Naive B cell (primary cell): ENCODE data around the gene HARS2. TPM values are rescaled to one million over a fixed set of nuclear protein-coding genes. Genes with fewer than 3 reads are reported as not detected.
A peak's percentile ranks its signal among the peaks of the same experiment; 100 is the strongest.
"Not testable (repeated sequence)": the region's sequence is repeated elsewhere in the genome, so short reads cannot be mapped to it uniquely, and the experiment has no call there.

Experiments used
- ATAC-seq, 2 donors: fragments of 150-1000 bp; cut with Tn5 transposase; 2 replicates each; pipeline ENCODE4 v1.10.0; 2021; ENCODE audit warnings: low read depth in 2 of 2, mild to moderate bottlenecking in 2 of 2, moderate library complexity in 2 of 2
- DNase-seq: peaks from one replicate; pipeline ENCODE4 v3.0.0; 2022
- H3K27ac Mint-ChIP-seq, 6 donors: one replicate each; pipeline ENCODE4 v1.8.0; 2020 to 2022; ENCODE audit warnings: mild to moderate bottlenecking in 6 of 6, mixed read lengths in 6 of 6, moderate library complexity in 5 of 6, inconsistent platforms in 2 of 6
- H3K27me3 Mint-ChIP-seq, 3 donors: one replicate each; pipeline ENCODE4 v1.8.0; 2021 to 2022; ENCODE audit warnings: mixed read lengths in 3 of 3, mild to moderate bottlenecking in 1 of 3
- H3K36me3 Mint-ChIP-seq, 2 donors: one replicate each; pipeline ENCODE4 v1.8.0; 2020 to 2022; ENCODE audit warnings: mixed read lengths in 2 of 2, inconsistent platforms in 1 of 2, mild to moderate bottlenecking in 1 of 2
- H3K4me1 Mint-ChIP-seq, 3 donors: one replicate each; pipeline ENCODE4 v1.8.0; 2020 to 2022; ENCODE audit warnings: mixed read lengths in 3 of 3, inconsistent platforms in 1 of 3, mild to moderate bottlenecking in 1 of 3, moderate library complexity in 1 of 3
- H3K4me3 Mint-ChIP-seq, 8 donors: one replicate each; pipeline ENCODE4 v1.8.0; 2020 to 2022; ENCODE audit warnings: mild to moderate bottlenecking in 8 of 8, mixed read lengths in 8 of 8, moderate library complexity in 8 of 8, inconsistent platforms in 2 of 8
- H3K9me3 Mint-ChIP-seq, 7 donors: one replicate each; pipeline ENCODE4 v1.8.0; 2020 to 2022; ENCODE audit warnings: mixed read lengths in 7 of 7, mild to moderate bottlenecking in 5 of 7, inconsistent platforms in 2 of 7, moderate library complexity in 1 of 7
- polyA plus RNA-seq, 6 donors: library from polyadenylated mRNA; unstranded; fragments of 300-500 nt; fragmentation: Illumina TruSeq; gene quantifications; one replicate each; pipeline ENCODE4 v1.2.3, GENCODE V29; 2021; ENCODE audit warnings: low read depth in 6 of 6

Gene HARS2, protein sequence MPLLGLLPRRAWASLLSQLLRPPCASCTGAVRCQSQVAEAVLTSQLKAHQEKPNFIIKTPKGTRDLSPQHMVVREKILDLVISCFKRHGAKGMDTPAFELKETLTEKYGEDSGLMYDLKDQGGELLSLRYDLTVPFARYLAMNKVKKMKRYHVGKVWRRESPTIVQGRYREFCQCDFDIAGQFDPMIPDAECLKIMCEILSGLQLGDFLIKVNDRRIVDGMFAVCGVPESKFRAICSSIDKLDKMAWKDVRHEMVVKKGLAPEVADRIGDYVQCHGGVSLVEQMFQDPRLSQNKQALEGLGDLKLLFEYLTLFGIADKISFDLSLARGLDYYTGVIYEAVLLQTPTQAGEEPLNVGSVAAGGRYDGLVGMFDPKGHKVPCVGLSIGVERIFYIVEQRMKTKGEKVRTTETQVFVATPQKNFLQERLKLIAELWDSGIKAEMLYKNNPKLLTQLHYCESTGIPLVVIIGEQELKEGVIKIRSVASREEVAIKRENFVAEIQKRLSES
- 10 to 100 TPM; 12.2 to 26.2 (median 18.7) TPM for polyA plus RNA-seq

DNA sequence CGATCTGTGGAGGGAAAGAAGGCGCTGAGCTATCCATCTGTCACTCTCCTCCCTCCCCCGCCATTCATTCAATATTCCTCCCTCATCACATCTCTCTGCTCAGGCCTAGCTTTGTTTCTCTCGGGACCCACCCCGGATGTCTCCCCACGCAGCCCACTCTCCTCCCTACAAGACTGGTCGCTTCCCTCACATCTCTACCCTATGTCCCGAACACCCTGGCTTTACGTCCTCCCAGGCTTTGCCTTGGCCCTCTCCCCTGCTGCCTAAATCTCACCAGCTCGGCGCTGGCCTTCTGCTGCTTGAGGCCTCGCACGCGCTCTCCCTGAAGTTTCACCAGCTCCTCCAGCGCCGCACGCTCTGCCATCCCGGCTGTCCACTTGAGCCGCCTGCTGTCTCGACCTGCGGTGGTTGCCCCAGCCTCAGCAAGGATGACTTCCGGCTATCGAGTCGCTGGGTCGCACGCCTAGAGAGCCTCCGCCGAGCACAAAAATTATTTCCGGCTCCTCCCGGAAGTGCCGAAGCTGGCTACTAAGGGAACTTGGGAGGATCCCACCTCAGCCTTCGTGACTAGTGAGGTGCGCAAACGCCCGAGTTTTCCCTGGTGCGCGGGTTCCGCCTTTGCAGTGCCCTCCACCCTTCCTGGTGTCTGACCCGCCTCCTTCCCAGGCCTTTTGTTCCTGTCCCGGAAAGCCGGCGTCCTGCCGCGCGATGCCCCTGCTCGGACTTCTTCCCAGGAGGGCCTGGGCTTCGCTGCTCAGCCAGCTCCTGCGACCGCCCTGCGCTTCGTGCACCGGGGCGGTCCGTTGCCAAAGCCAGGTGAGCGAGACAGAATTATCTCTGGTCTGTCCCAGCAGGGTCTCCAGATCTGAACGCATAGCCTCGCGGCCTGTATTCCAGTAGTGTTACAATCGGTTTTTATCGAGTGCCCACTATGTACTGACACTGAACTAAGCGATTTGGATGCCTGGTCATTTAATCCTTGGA is at the start of gene HARS2, which contains the start of gene HARS1:
TSS of gene HARS2 (plus strand) at position 515 of the 984 bp plus-strand sequence. CDS start at position 709, 194 bp downstream.
TSS of gene HARS1 (minus strand) at position 430 of the 984 bp plus-strand sequence. CDS start at position 364, 66 bp downstream.
- Mint-ChIP-seq H3K36me3 (peaks cover 10% of the 10 kb centered on the region in 2 donors), H3K9me3 (no peaks in the 10 kb centered on the region), H3K27me3 (no peaks in the 10 kb centered on the region), H3K4me1 (peaks cover 23 to 49% (median 24%) of the 10 kb centered on the region in 3 donors), H3K4me3 (peak within 1 kb of the TSS; percentile 98 to 100 (median 99)), H3K27ac (peak within 1 kb of the TSS; percentile 97 to 99 (median 99))
- peak; percentile 98 to 99 for ATAC-seq
- DNase-seq: peak; percentile 78

DNA sequence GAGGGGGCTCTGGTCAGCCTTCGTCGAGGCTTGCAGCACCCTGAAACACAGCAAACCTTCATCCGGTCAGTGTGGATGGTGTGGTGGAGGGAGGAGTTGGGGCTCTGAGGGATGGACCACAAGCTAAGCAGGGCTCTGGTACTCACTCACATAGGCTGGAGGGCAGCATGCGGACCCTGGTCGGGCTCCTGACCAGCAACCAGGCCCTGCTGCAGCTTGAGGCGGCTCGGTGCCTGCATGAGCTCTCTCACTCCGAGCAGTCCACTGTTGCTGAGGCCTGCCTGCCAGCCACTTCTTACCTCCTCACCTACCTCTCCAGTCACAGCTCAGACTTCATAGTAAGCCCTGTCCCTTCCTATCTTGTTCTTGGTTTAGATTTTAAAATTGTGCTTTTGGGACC is 49.5 kb upstream of the HARS2 start:
- peaks cover 28 to 62% (median 60%) of the 10 kb centered on the region in 3 donors for H3K4me1 Mint-ChIP-seq
- no peaks in the 10 kb centered on the region for H3K9me3 Mint-ChIP-seq
- H3K4me3 Mint-ChIP-seq: peak overlapping the region in 2 of 8 donors; percentile 52 to 87
- H3K27me3 Mint-ChIP-seq: no peaks in the 10 kb centered on the region
- H3K27ac Mint-ChIP-seq: no peak overlapping the region
- peaks cover 0 to 8% of the 10 kb centered on the region in 2 donors for H3K36me3 Mint-ChIP-seq
- DNase-seq (no peak), ATAC-seq (no peak)

DNA sequence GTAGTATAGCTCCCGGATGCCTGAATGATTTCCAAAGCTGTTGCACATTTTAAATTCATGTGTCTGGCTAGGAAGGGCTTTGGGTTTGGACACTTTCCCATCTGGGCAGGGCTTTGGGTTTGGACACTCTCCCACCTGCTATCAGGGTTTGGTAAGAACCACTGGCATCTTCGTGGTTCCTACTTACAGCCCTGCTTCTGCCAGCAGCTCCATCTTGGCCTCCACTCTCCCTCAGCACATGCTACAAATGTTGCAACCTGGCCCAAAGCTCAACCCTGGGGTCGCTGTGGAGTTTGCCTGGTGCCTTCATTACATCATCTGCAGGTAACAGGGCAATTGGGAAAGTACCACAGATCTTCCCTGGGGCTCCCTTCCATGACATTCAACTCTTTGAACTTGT is 48.5 kb upstream of the HARS2 start:
- Mint-ChIP-seq H3K4me3 (peak overlapping the region in 2 of 8 donors; percentile 57 to 87), H3K27me3 (no peaks in the 10 kb centered on the region), H3K9me3 (no peaks in the 10 kb centered on the region), H3K36me3 (peaks cover 2 to 8% of the 10 kb centered on the region in 2 donors), H3K27ac (no peak overlapping the region), H3K4me1 (peaks cover 32 to 70% (median 68%) of the 10 kb centered on the region in 3 donors)
- DNase-seq (no peak), ATAC-seq (no peak)

DNA sequence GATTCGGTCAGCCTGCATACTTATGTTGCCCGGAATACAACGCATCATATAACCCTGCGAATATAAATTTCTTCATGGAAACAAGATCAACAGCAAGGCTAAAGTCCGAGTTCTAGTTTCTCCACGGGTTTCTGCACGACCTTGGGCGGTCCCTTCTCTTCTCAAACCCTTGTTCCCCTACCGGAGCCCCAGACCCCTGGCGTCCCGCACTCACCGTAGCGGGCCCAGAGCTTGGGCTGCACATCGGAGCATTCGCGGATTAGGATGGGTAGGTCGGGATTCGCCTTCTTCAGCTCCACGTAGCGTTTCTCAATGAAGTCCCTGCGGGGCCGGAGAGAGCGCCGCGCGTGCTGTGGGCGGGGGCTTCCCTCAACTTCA is 44.2 kb upstream of the HARS2 start:
- peaks cover 10 to 16% of the 10 kb centered on the region in 2 donors for H3K36me3 Mint-ChIP-seq
- no peaks in the 10 kb centered on the region for H3K27me3 Mint-ChIP-seq

DNA sequence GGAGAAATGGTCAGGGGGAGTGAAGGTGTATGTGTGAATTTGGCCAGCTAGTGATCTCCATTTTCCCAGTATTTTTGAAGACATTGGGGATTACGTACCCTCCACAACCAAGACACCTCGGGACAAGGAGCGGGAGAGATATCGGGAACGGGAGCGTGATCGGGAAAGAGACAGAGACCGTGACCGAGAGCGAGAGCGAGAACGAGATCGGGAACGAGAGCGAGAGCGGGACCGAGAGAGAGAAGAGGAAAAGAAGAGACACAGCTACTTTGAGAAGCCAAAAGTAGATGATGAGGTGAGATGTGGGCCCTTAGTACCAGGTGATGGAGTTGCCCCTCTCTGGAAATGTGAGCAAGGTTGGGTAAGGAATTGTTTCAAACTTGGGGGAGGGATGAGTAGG is 32.4 kb upstream of the HARS2 start:
- H3K4me1 Mint-ChIP-seq: peaks cover 4 to 9% (median 9%) of the 10 kb centered on the region in 3 donors
- H3K27me3 Mint-ChIP-seq: no peaks in the 10 kb centered on the region
- peak overlapping the region in 3 of 6 donors; percentile 39 to 82 (median 58) for H3K27ac Mint-ChIP-seq
- no peak for DNase-seq
- ATAC-seq: no peak
- no peaks in the 10 kb centered on the region for H3K9me3 Mint-ChIP-seq
- peaks cover 44 to 46% of the 10 kb centered on the region in 2 donors for H3K36me3 Mint-ChIP-seq
- no peak overlapping the region for H3K4me3 Mint-ChIP-seq

More for the DNA sequence above, 44.2 kb upstream of the HARS2 start:
- DNase-seq: no peak
- Mint-ChIP-seq H3K4me1 (peaks cover 27 to 59% (median 56%) of the 10 kb centered on the region in 3 donors), H3K4me3 (peak overlapping the region; percentile 88 to 100 (median 99)), H3K9me3 (no peaks in the 10 kb centered on the region), H3K27ac (peak overlapping the region; percentile 66 to 100 (median 99))
- ATAC-seq: no peak

DNA sequence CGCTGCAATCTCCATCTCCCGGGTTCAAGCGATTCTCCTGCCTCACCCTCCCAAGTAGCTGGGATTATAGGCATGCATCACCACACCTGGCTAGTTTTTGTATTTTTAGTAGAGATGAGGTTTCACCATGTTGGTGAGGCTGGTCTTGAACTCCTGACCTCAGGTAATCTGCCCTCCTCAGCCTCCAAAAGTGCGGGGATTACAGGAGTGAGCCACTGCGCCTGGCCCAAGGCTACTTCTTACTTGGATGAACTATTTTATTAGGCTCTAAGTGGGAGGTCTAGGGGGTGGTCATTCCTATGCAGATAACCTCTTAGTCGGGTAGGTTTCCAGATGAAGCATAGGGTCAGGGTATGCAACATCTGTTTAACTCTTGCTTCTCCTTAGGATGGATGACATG is 30.9 kb upstream of the HARS2 start:
- not testable (repeated sequence) for ATAC-seq, H3K9me3 Mint-ChIP-seq, H3K27me3 Mint-ChIP-seq, DNase-seq
- H3K4me3 Mint-ChIP-seq: peak overlapping the region in 1 of 8 donors; percentile 21
- peaks cover 9 to 22% (median 12%) of the 10 kb centered on the region in 3 donors for H3K4me1 Mint-ChIP-seq
- peaks cover 31 to 38% of the 10 kb centered on the region in 2 donors for H3K36me3 Mint-ChIP-seq
- H3K27ac Mint-ChIP-seq: peak overlapping the region in 2 of 6 donors; percentile 43 to 72

DNA sequence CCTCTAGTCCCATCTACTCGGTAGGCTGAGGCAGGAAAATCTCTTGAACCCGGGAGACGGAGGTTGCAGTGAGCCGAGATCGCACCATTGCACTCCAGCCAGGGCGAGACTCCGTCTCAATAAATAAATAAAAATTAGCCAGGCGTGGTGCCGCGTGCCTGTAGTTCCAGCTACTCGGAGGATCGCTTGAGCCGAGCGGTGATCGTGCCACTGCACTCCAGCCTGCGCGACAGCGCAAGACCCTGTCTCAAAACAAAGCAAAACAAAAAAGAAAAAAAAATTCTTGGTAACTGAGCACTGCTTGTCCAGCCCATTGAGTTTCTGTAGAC is 27.3 kb upstream of the HARS2 start:
- no peak for DNase-seq
- H3K27ac Mint-ChIP-seq: peak overlapping the region; percentile 44 to 98 (median 98)
- peak overlapping the region; percentile 90 to 100 (median 98) for H3K4me3 Mint-ChIP-seq
- H3K36me3 Mint-ChIP-seq: peaks cover 12 to 44% of the 10 kb centered on the region in 2 donors
- H3K4me1 Mint-ChIP-seq: peaks cover 28 to 47% (median 32%) of the 10 kb centered on the region in 3 donors
- H3K27me3 Mint-ChIP-seq: no peaks in the 10 kb centered on the region
- H3K9me3 Mint-ChIP-seq: no peaks in the 10 kb centered on the region
- ATAC-seq: peak in 1 of 2 donors; percentile 14

DNA sequence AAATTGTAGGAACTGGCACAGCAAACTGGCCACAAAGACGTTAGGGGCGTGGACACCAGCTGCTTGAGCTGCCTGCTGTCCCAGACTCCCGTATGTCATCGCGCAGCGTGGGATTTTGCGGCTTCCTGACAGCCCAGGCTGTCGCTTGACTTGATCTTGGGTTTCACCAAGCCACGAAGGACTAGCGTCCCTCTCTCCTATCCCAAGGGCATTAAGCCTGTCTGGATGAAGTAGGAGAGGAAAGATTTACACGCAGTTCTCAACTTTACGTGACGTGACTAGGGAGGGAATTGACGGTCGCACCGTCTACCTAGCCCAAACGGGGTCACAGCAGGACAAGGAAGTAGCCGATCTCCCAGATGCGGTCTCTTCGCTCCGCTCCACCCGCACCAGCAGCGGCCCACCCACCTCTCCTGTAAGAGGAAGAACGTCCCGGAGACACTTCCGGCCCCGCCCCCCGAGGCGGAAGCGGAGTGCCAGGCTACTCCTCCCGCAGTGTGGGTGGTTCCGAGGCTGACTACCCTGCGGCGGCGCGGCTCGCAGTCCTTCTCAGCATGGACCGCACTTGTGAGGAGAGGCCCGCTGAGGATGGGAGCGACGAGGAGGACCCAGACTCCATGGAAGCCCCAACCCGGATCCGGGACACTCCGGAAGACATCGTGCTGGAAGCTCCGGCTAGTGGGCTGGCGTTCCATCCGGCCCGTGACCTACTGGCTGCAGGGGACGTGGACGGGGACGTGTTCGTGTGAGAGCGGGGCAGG is 26.7 kb upstream of the HARS2 start, which contains the start of gene WDR55:
TSS of gene WDR55 (plus strand) at position 546 of the 761 bp plus-strand sequence. CDS start at position 555, 9 bp downstream.
- Mint-ChIP-seq H3K4me3 (peak within 1 kb of the TSS; percentile 90 to 100 (median 98)), H3K27me3 (no peaks in the 10 kb centered on the region), H3K36me3 (peaks cover 12 to 43% of the 10 kb centered on the region in 2 donors), H3K27ac (peak within 1 kb of the TSS; percentile 93 to 98 (median 98)), H3K4me1 (peaks cover 27 to 49% (median 32%) of the 10 kb centered on the region in 3 donors), H3K9me3 (no peaks in the 10 kb centered on the region)
- DNase-seq (peak; percentile 93), ATAC-seq (peak; percentile 94 to 96)

DNA sequence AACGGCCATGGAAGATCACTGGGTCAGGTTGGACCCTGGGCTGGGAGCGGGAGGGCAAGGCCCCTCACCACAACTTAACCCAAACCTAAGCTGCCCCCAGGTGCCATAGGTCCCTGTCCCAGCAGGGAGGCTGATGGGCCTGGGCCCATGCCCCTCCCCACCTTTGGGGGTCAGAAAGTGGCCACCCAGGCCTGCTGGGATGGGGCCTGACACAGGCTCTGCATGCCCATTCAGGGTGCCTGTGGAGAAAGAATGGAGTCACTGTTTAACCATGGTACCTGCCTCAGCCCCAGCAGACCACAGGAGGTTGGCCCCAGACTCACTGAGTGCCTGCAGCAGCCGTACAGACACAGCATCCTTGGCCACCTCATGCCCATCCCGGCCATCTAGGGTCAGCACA is 20.2 kb upstream of the HARS2 start:
- H3K9me3 Mint-ChIP-seq, DNase-seq, H3K4me3 Mint-ChIP-seq, H3K27me3 Mint-ChIP-seq, ATAC-seq, H3K27ac Mint-ChIP-seq: not testable (repeated sequence)
- Mint-ChIP-seq H3K36me3 (peaks cover 10 to 24% of the 10 kb centered on the region in 2 donors), H3K4me1 (peaks cover 19 to 31% (median 22%) of the 10 kb centered on the region in 3 donors)

DNA sequence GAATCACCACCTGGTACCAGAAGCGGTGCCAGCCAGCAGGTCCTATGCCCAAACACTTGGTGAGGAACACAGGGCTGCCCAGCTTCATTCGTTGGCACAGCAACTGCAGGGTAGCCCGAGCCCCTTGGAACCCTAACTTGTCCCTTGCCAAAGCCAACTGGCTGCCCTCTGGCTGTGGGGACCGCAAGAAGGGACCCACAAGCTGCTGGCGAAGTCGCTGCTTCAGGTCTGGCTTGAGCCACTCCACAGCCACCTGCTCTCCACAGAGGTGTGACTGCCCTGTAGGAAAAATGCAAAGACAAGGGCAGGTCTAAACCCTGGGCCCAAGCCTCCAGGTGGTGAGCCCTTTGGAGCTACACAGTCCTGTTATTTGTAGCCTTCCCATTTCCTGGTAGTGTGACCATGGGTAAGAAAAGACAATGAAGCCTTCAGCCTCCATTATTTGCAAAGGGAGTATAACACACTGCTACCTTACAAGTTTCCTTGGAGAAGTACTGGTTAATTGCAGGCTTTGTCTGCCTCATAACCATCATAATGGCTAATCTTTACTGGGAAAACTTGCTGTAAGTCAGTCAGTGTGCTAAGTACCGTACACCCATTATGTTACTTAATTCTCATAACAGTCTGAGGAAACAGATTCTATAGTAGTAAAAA is 19.7 kb upstream of the HARS2 start:
- Mint-ChIP-seq H3K9me3 (no peaks in the 10 kb centered on the region), H3K27ac (no peak overlapping the region), H3K4me3 (no peak overlapping the region), H3K36me3 (peaks cover 10 to 24% of the 10 kb centered on the region in 2 donors), H3K27me3 (no peaks in the 10 kb centered on the region), H3K4me1 (peaks cover 15 to 25% (median 16%) of the 10 kb centered on the region in 3 donors)
- DNase-seq (no peak), ATAC-seq (no peak)

DNA sequence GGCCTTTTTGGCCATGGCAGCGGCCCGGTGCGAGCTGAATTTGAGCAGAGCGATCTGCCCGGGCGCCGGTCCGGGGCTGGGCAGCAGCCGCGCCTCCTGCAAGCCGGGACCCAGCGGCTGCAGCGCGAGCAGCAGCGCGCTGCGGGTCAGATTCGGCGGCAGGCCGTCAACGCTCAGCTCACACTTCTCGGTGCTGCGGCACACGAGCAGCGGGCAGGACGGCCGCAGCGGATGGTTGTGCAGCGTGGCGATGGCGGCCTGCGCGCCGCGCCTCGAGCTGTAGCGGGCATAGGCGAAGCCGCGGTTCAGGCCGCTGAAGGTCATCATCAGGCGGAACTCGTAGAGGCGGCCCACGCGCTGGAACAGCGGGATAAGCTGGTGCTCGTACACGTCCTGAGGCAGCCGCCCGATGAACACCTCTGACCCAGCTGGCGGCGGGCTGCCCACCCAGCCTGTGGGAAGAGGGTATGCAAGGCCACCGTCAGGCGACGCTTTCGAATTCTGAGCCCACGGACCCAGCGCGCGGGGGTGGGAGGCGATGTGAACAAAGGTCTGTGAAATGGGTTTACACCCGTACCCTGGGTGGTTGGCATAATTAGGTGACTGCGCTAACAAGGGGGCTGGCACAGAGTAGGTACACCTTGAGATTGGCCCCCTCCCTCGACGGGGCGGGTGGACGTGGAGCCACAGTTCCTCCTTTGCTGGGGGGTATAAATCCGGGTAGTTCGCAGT is 18.6 kb upstream of the HARS2 start:
- peaks cover 7 to 15% (median 9%) of the 10 kb centered on the region in 3 donors for H3K4me1 Mint-ChIP-seq

More for the DNA sequence above, 18.6 kb upstream of the HARS2 start:
- H3K4me3 Mint-ChIP-seq: no peak overlapping the region
- H3K27me3 Mint-ChIP-seq: no peaks in the 10 kb centered on the region
- ATAC-seq (no peak), DNase-seq (no peak)
- H3K9me3 Mint-ChIP-seq: no peaks in the 10 kb centered on the region
- H3K27ac Mint-ChIP-seq: no peak overlapping the region
- peaks cover 10 to 30% of the 10 kb centered on the region in 2 donors for H3K36me3 Mint-ChIP-seq
